Peyer's patch (tissue), 4 donors: Measurements from ENCODE around the gene MCTP2.

Source experiments
- POLR2A ChIP-seq, 2 donors: fragments of 450-650 bp; IDR thresholded peaks; one replicate each; pipeline ENCODE4 v1.5.1; 2017; ENCODE audit warnings: antibody characterized with exemption in 2 of 2, mild to moderate bottlenecking in 2 of 2, moderate library complexity in 2 of 2
- TF ChIP-seq, protein P1 (sequence below), 6 experiments: fragments of 450-650 bp in 4 of 6; fragments of 200-600 bp in 2 of 6; sonication (generic) in 1 of 6; IDR thresholded peaks; one replicate each; pipeline ENCODE4 v1.5.1; 2017 to 2019; ENCODE audit warnings: antibody characterized with exemption in 6 of 6, mild to moderate bottlenecking in 3 of 6, moderate library complexity in 1 of 6

DNA sequence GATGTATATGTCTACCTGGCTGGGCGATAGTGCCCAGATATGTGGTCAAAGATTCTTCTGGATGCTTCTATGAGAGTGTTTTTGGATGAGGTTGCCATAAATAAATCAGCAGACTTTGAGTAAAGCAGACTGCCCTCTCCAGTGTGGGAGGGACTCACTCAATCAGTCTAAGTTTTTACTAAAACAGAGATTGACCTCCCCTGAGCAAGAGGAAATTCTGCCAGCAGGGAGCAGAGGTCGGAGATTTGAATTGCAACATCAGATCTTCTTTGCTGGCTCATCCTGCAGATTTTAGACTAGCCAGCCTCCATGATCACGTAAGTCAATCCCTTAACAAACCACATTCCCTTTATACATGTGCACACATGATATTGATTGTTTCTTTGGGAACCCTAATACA, 300.9 kb downstream of the MCTP2 start:
- TF ChIP-seq, protein P1, sequence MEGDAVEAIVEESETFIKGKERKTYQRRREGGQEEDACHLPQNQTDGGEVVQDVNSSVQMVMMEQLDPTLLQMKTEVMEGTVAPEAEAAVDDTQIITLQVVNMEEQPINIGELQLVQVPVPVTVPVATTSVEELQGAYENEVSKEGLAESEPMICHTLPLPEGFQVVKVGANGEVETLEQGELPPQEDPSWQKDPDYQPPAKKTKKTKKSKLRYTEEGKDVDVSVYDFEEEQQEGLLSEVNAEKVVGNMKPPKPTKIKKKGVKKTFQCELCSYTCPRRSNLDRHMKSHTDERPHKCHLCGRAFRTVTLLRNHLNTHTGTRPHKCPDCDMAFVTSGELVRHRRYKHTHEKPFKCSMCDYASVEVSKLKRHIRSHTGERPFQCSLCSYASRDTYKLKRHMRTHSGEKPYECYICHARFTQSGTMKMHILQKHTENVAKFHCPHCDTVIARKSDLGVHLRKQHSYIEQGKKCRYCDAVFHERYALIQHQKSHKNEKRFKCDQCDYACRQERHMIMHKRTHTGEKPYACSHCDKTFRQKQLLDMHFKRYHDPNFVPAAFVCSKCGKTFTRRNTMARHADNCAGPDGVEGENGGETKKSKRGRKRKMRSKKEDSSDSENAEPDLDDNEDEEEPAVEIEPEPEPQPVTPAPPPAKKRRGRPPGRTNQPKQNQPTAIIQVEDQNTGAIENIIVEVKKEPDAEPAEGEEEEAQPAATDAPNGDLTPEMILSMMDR (IDR thresholded peaks at IDR 0.05), result no peak
- TF ChIP-seq POLR2A (IDR thresholded peaks at IDR 0.05), result no peak
